Measurements from ENCODE around the gene HOXB3.

The HOXB3 gene

DNA sequence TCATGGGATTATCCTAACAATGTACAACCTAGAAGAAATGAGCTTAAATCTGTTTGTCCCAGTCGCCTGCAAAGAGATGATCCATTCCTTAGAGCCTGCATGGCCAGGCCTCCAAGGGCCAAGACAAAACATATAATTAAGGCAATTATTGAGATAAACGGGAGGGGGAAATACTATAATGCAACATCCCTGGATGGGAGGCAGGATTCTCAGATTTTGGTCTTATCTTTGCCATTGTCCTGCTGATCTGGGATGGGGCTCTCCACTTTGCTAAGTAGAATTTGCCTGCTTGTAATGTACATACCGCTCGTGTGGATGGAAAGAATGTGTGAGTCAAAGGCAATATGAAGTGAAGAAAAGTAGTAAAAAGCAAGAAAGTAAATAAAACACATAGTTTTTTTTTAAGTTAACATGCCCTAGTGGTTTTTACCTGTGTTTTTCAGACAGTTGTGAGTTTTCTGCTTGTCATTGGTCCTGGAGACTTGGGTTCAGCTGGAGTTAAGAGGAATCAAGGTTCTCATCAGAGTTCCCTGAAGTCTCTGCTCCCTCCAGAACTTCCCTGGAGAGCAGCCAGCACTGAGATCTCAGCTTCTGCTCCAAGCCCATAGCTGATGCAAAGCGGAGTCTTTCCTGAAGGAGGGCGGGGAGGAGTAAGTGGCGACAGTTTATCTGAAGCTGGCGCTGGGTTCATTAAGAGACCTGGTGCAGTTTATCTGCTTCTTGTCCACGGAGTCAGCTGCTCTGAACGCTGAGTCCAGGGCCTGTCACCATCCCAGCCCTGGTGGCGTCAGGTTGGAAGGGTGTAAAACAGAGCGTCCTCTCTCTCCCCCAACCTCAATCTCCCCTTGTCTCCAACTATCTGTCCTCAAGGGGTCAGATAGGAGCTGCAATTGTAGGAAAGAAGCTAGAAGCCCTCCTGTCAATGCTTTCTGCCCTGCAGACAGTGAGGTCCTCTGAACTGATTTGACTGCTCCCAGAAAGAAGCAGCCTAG lies 89.3 kb downstream of the HOXB3 start:
- no peak for DNase-seq (ENCODE audit: low spot score)

DNA sequence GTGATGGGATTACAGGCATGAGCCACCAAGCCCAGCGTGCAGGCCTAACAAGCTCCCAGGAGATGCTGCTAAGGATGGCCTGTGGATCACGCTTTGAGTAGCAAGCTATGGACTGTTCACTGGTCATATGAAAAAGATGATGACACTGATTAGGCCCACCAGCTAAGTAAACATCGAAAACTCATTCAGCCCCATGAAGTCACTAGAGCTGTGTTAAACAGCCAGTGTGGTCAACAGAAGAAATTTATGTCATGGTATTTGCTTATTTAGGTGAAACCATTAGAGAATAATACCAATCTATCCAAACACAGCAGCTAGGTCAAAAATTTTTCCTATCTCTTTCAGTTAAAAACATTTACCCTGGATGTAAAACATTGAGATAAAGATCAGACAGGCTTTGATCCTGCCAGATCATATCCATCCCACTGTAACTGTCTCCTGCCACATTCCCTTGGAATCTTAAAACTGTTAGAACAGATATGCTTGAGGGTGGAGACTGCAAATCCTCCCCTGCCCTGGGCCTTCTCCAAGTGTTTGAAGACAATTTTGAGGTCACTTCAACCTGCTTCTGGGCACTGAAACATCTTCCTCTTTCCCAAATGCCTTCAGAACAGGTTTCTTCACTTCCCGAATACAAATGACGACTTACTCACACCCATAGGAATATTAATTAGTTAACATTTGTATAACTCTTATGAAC lies 90.2 kb downstream of the HOXB3 start:
- DNase-seq (ENCODE audit: low spot score) = no peak

DNA sequence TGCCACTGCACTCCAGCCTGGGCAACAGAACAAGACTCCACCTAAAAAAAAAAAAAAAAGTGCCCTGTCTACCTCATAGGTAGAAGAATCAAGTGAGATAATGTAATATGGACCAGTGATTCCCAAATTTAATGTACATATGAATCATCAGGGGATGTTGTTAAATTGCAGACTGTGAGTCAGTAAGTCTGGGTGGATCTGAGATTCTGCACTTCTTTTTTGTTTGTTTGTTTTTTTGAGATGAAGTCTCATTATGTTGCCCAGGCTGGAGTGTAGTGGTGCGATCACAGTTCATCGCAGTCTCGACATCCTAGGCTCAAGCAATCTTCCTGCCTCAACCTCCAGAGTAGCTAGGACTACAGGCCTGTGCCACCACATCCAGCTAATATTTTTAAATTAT lies 90.8 kb downstream of the HOXB3 start:
- DNase-seq (ENCODE audit: low spot score) = no peak
